ENCODE measurements around the gene NTM.

- TF ChIP-seq EZH2 (IDR thresholded peaks at IDR 0.05; ENCODE audit: borderline replicate concordance) (no peak), EZH2phosphoT487 (IDR thresholded peaks at IDR 0.05; ENCODE audit: low read depth, severe bottlenecking, unreplicated experiment) (no peak)
- TF ChIP-seq, protein P1, sequence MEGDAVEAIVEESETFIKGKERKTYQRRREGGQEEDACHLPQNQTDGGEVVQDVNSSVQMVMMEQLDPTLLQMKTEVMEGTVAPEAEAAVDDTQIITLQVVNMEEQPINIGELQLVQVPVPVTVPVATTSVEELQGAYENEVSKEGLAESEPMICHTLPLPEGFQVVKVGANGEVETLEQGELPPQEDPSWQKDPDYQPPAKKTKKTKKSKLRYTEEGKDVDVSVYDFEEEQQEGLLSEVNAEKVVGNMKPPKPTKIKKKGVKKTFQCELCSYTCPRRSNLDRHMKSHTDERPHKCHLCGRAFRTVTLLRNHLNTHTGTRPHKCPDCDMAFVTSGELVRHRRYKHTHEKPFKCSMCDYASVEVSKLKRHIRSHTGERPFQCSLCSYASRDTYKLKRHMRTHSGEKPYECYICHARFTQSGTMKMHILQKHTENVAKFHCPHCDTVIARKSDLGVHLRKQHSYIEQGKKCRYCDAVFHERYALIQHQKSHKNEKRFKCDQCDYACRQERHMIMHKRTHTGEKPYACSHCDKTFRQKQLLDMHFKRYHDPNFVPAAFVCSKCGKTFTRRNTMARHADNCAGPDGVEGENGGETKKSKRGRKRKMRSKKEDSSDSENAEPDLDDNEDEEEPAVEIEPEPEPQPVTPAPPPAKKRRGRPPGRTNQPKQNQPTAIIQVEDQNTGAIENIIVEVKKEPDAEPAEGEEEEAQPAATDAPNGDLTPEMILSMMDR (IDR thresholded peaks at IDR 0.05; ENCODE audit: poor library complexity), result no peak
These were observed 791.1 kb downstream of the NTM start for GRCh38 chr11:132161403-132162078.

Measured in hepatocyte (in vitro differentiated cells).